Endothelial cell of umbilical vein (primary cell): ENCODE results near the gene KIF17. TPM values are rescaled to one million over a fixed set of nuclear protein-coding genes. Genes with fewer than 3 reads are reported as not detected.

Experiments
- BruUV-seq: library from RNA; stranded (reverse); fragments of 400-500 nt; replicated peaks from 2 replicates; lab custom pipeline; 2021; lab: Mats Ljungman, UMichigan
- CTCF ChIA-PET: fragments of 300-600, 350-600 bp; sonication (Branson Sonifier 250); formaldehyde crosslinking; loops from one replicate; lab custom pipeline; 2021; ENCODE audit warnings: antibody characterized with exemption, inconsistent platforms; lab: Charles Lee
- POLR2A ChIA-PET: fragments of 300-600, 350-600 bp; sonication (Branson Sonifier 250); formaldehyde crosslinking; loops from one replicate; lab custom pipeline; 2021; ENCODE audit warnings: antibody characterized with exemption, inconsistent platforms; lab: Charles Lee
- DNase-seq: peaks from one replicate; pipeline ENCODE4 v3.0.0-alpha.2; 2011; ENCODE audit warnings: low read depth, low spot score
- FAIRE-seq: peaks from 2 replicates; lab custom pipeline; 2011; peaks lifted over from hg19 to GRCh38; lab: Jason Lieb, UNC
- H2AFZ ChIP-seq: 2 replicates; pipeline ENCODE4 v1.6.0; 2012; ENCODE audit warnings: low read depth, low read length, control low read depth, inconsistent platforms
- H3K27ac ChIP-seq: 2 replicates; pipeline ENCODE4 v1.5.1; 2011; ENCODE audit warnings: low read depth, mild to moderate bottlenecking, control low read depth, low read length, moderate library complexity; ENCODE audit not compliant: insufficient read depth
- H3K27me3 ChIP-seq, 2 experiments: 2 replicates each; pipeline versions ENCODE4 v1.6.0 to v1.6.1; 2011; ENCODE audit warnings: low read length in 2 of 2, mixed read lengths in 1 of 2; ENCODE audit not compliant: control insufficient read depth in 2 of 2, insufficient read depth in 2 of 2
- H3K36me3 ChIP-seq, 2 experiments: 2 replicates in 1 of 2; 3 replicates in 1 of 2; pipeline ENCODE4 v1.5.1; 2011; ENCODE audit warnings: low read length in 2 of 2, mild to moderate bottlenecking in 1 of 2, moderate library complexity in 1 of 2; ENCODE audit not compliant: control insufficient read depth in 2 of 2, insufficient read depth in 2 of 2; ENCODE audit errors: extremely low read depth in 1 of 2
- H3K4me1 ChIP-seq: 3 replicates; pipeline ENCODE4 v1.5.1; 2011; ENCODE audit warnings: mild to moderate bottlenecking, low read length; ENCODE audit not compliant: control insufficient read depth, insufficient read depth; ENCODE audit errors: extremely low read depth
- H3K4me2 ChIP-seq: 2 replicates; pipeline ENCODE4 v1.6.1; 2011; ENCODE audit warnings: low read length, control low read depth, mixed read lengths; ENCODE audit not compliant: insufficient read depth
- H3K4me3 ChIP-seq, 3 experiments: fragments of 200-600 bp in 1 of 3; sonication (generic), shearing (Covaris generic) in 1 of 3; replicated peaks in 1 of 3; 2 replicates each; pipeline ENCODE4 v1.5.1; 2011 to 2016; ENCODE audit warnings: control low read depth in 3 of 3, low read length in 3 of 3, mild to moderate bottlenecking in 2 of 3, inconsistent platforms in 1 of 3, low read depth in 1 of 3, moderate library complexity in 1 of 3; ENCODE audit not compliant: insufficient read depth in 1 of 3
- H3K79me2 ChIP-seq: 2 replicates; pipeline ENCODE4 v1.6.0; 2012; ENCODE audit warnings: low read length, inconsistent platforms; ENCODE audit not compliant: control insufficient read depth, insufficient read depth
- H3K9ac ChIP-seq: replicated peaks from 2 replicates; pipeline ENCODE3; 2011; ENCODE audit warnings: low read length, control low read depth; ENCODE audit not compliant: insufficient read depth; ENCODE audit errors: extremely low read depth
- H3K9me1 ChIP-seq: replicated peaks from 3 replicates; pipeline ENCODE4 v1.6.0; 2011; ENCODE audit warnings: mild to moderate bottlenecking, low read length; ENCODE audit not compliant: control insufficient read depth, insufficient read depth; ENCODE audit errors: extremely low read depth
- H3K9me3 ChIP-seq: replicated peaks from 2 replicates; pipeline ENCODE4 v1.5.1; 2012; ENCODE audit warnings: low read length, inconsistent platforms; ENCODE audit not compliant: control insufficient read depth, insufficient read depth
- H4K20me1 ChIP-seq: replicated peaks from 2 replicates; pipeline ENCODE3; 2011; ENCODE audit warnings: mild to moderate bottlenecking, low read length; ENCODE audit not compliant: control insufficient read depth, insufficient read depth; ENCODE audit errors: extremely low read depth
- CTCF ChIP-seq, 2 donors: IDR thresholded peaks; 1 replicate in 1 of 2; 2 replicates in 1 of 2; pipeline ENCODE4 v1.5.1; 2011; ENCODE audit warnings: low read length in 2 of 2, mild to moderate bottlenecking in 2 of 2, moderate library complexity in 2 of 2, control low read depth in 1 of 2, inconsistent platforms in 1 of 2, low read depth in 1 of 2; ENCODE audit not compliant: insufficient read depth in 1 of 2; ENCODE audit errors: extremely low read depth in 1 of 2
- EZH2 ChIP-seq: IDR thresholded peaks from 2 replicates; pipeline ENCODE4 v1.6.1; 2012; ENCODE audit warnings: borderline replicate concordance, low read depth, mild to moderate bottlenecking, moderate library complexity, low read length, inconsistent platforms; ENCODE audit not compliant: severe bottlenecking
- FOS ChIP-seq: IDR thresholded peaks from 2 replicates; pipeline ENCODE4 v1.6.1; 2011; ENCODE audit warnings: mild to moderate bottlenecking, low read length, moderate library complexity, borderline replicate concordance; ENCODE audit not compliant: insufficient read depth
- GATA2 ChIP-seq: IDR thresholded peaks from 2 replicates; pipeline ENCODE4 v1.7.0; 2011; ENCODE audit warnings: low read depth, mild to moderate bottlenecking, moderate library complexity, mixed read lengths, low read length; ENCODE audit not compliant: insufficient read length, insufficient read depth
- JUN ChIP-seq: IDR thresholded peaks from 2 replicates; pipeline ENCODE4 v1.6.1; 2011; ENCODE audit warnings: borderline replicate concordance, low read depth; ENCODE audit not compliant: insufficient read length, insufficient read depth
- MAX ChIP-seq: IDR thresholded peaks from 2 replicates; pipeline ENCODE4 v1.6.1; 2011; ENCODE audit not compliant: insufficient read depth, insufficient read length
- MYC ChIP-seq: IDR thresholded peaks from one replicate; pipeline ENCODE4 v1.6.1; 2011; ENCODE audit warnings: mild to moderate bottlenecking, low read depth, low read length
- POLR2A ChIP-seq: IDR thresholded peaks from 2 replicates; pipeline ENCODE4 v1.6.1; 2012; ENCODE audit warnings: low read depth, mild to moderate bottlenecking, control low read depth, low read length
- POLR2AphosphoS5 ChIP-seq: IDR thresholded peaks from 2 replicates; pipeline ENCODE4 v1.6.1; 2012; ENCODE audit warnings: low read depth, mild to moderate bottlenecking, control low read depth, low read length, moderate library complexity; ENCODE audit not compliant: insufficient read depth
- dilution Hi-C: fragments of 300-500 bp; cut with MboI; formaldehyde crosslinking; loops from one replicate; pipeline ENCODE4 v1.15.0; 2019; ENCODE audit warnings: low sequenced_read_pairs; ENCODE audit not compliant: extremely low pct_ligation_motif_present
- intact Hi-C: fragments of 100-400 bp; cut with micrococcal nuclease; formaldehyde crosslinking; loops from one replicate; pipeline ENCODE4 v1.10.0; 2022
- polyA plus RNA-seq, 4 experiments: library from polyadenylated mRNA; depleted of rRNA in 3 of 4; stranded (reverse) in 3 of 4; unstranded in 1 of 4; fragments of >200 nt; gene quantifications; 2 replicates each; pipeline versions ENCODE4 v1.2.1 to v1.2.3, GENCODE V29; 2011 to 2012; ENCODE audit warnings: missing spikeins in 1 of 4
- total RNA-seq: library from RNA; stranded (reverse); gene quantifications from 2 replicates; pipeline ENCODE4 v1.2.3, GENCODE V29; 2021

KIF17 gene
- total and polyA plus RNA-seq, 2 donors (not counting 3 experiments of a cell fraction or from before 2014, with no cell fraction given) = 1.1 to 1.5 TPM

GRCh38 chr1:20666804-20667203, 51.0 kb downstream of the KIF17 start:
- H3K4me1 ChIP-seq = peaks cover 6% of the 10 kb centered on the region
- H3K9ac ChIP-seq = no peak overlapping the region
- H3K4me3 ChIP-seq = no peak overlapping the region
- no peaks in the 10 kb centered on the region for H3K27me3 ChIP-seq
- no peaks in the 10 kb centered on the region for H3K9me3 ChIP-seq
- peak; percentile 11 for DNase-seq
- TF ChIP-seq EZH2 = no peak
- no peak for TF ChIP-seq JUN
- no peak for TF ChIP-seq CTCF (IDR thresholded peaks at IDR 0.05; ENCODE audit: extremely low read depth in 1 of 2, insufficient read depth in 1 of 2, low read depth in 1 of 2, low read length in 2 of 2)
- no peak for TF ChIP-seq FOS
- no peak for TF ChIP-seq POLR2AphosphoS5
- TF ChIP-seq MYC = no peak
- TF ChIP-seq GATA2 = no peak
- TF ChIP-seq MAX = no peak
- no peak for TF ChIP-seq POLR2A
- H4K20me1 ChIP-seq = no peaks in the 10 kb centered on the region
- no peaks in the 10 kb centered on the region for H3K79me2 ChIP-seq
- H2AFZ ChIP-seq = no peak overlapping the region
- no TSS peak for BruUV-seq
- H3K4me2 ChIP-seq = no peak overlapping the region
- no peaks in the 10 kb centered on the region for H3K9me1 ChIP-seq
- ChIA-PET CTCF (no interaction called here), POLR2A (no interaction called here)
- intact Hi-C loops (no loop called here), dilution Hi-C loops (no loop called here)
- H3K27ac ChIP-seq = no peak overlapping the region
- FAIRE-seq = peak; percentile 12
- no peaks in the 10 kb centered on the region for H3K36me3 ChIP-seq
